Thoracic aorta (tissue), 2 donors: ENCODE results near the gene TP63. TPM values are rescaled to one million over a fixed set of nuclear protein-coding genes. Genes with fewer than 3 reads are reported as not detected.

Experiments
- ATAC-seq: fragments of 150-250 bp; one replicate; pipeline ENCODE4 v1.8.0; 2017; ENCODE audit warnings: low read depth; ENCODE audit not compliant: insufficient number of reproducible peaks, low FRiP score
- DNase-seq: peaks from one replicate; pipeline ENCODE4 v3.0.0-alpha.2; 2020; ENCODE audit warnings: low spot score
- H3K27ac ChIP-seq, 2 donors: fragments of 200-600 bp; sonication (generic); 1 replicate in 1 of 2; 2 replicates in 1 of 2; pipeline ENCODE4 v1.5.1; 2016; ENCODE audit warnings: mild to moderate bottlenecking in 2 of 2, moderate library complexity in 2 of 2
- H3K27me3 ChIP-seq: fragments of 200-600 bp; sonication (generic); replicated peaks from 2 replicates; pipeline ENCODE4 v1.6.0; 2016; ENCODE audit warnings: mild to moderate bottlenecking; ENCODE audit not compliant: insufficient read depth
- H3K36me3 ChIP-seq: fragments of 200-600 bp; sonication (generic); one replicate; pipeline ENCODE4 v1.5.1; 2016
- H3K4me1 ChIP-seq, 2 donors: fragments of 200-600 bp; sonication (generic); 1 replicate in 1 of 2; 2 replicates in 1 of 2; pipeline versions ENCODE4 v1.5.1 to v1.6.0; 2016; ENCODE audit warnings: low read depth in 2 of 2, mild to moderate bottlenecking in 1 of 2; ENCODE audit not compliant: control insufficient read depth in 1 of 2
- H3K4me3 ChIP-seq: fragments of 200-600 bp; sonication (generic); 2 replicates; pipeline ENCODE4 v1.5.1; 2016; ENCODE audit warnings: mild to moderate bottlenecking
- H3K9me3 ChIP-seq: fragments of 200-600 bp; sonication (generic); 2 replicates; pipeline ENCODE4 v1.5.1; 2016
- CTCF ChIP-seq: fragments of 200-600 bp; sonication (generic); IDR thresholded peaks from one replicate; pipeline ENCODE4 v1.5.1; 2019; ENCODE audit warnings: antibody characterized with exemption
- total RNA-seq, 2 donors: library from RNA; depleted of rRNA; stranded (reverse); fragments of >200 nt; gene quantifications; one replicate each; pipeline versions ENCODE4 v1.1.0 to v1.2.3, GENCODE V29; 2016

The TP63 gene
- total RNA-seq, 2 donors from 2014 or later: 0.14 to 0.42 TPM

GRCh38 chr3:189903562-189904250 is 272.5 kb downstream of the TP63 start:
- H3K9me3 ChIP-seq: no peaks in the 10 kb centered on the region
- DNase-seq (no peak), ATAC-seq (no peak)
- no peaks in the 10 kb centered on the region for H3K4me1 ChIP-seq
- no peak overlapping the region for H3K4me3 ChIP-seq
- no peak for TF ChIP-seq CTCF
- no peaks in the 10 kb centered on the region for H3K27me3 ChIP-seq
- no peak overlapping the region for H3K27ac ChIP-seq
- no peaks in the 10 kb centered on the region for H3K36me3 ChIP-seq

DNA sequence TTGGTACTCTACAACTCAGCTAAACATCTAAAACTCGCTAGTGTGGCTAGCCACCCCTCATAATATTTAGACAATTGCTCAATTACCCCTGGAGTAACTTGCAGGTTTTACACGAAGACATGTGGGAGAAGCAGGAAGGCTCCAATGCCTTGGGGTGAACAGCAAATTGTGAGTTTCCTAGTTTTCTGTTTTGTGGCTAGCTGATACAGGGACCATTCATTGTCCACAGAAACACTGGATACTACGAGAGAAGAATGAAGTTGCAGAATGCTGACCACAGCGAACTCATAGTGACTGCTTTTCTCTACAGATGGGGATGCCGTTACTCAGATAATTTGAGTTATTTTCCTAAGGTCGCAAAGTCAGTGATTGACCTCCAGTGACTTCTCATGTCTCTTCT is 276.6 kb downstream of the TP63 start:
- ATAC-seq: no peak
- TF ChIP-seq CTCF: no peak
- Histone ChIP-seq H3K27me3 (no peaks in the 10 kb centered on the region), H3K27ac (no peak overlapping the region), H3K9me3 (no peaks in the 10 kb centered on the region), H3K36me3 (no peaks in the 10 kb centered on the region), H3K4me3 (no peak overlapping the region), H3K4me1 (no peaks in the 10 kb centered on the region)
- no peak for DNase-seq

DNA sequence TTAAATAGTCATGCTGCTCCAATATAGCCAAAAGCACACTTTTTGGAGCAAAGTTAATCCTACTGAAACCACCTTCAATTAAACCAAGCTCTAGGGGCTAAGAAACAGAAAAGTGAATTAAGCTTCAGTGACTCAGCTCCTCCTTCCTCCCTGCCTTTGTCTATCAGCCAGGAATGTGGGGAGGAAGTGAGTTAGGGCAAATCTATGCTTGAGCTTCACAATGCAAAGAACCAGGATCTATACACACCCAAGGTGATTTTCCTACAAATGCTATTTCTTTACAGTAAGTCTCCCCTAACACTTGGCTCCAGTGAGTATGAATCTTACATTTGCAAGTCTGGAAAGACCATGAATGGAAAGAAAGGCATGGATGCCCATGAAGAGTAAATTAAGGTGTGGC is 277.5 kb downstream of the TP63 start:
- H3K27ac ChIP-seq: no peak overlapping the region
- H3K4me1 ChIP-seq: no peaks in the 10 kb centered on the region
- DNase-seq: no peak
- H3K27me3 ChIP-seq: no peaks in the 10 kb centered on the region
- no peaks in the 10 kb centered on the region for H3K9me3 ChIP-seq
- H3K4me3 ChIP-seq: no peak overlapping the region
- H3K36me3 ChIP-seq: no peaks in the 10 kb centered on the region
- no peak for TF ChIP-seq CTCF
- no peak for ATAC-seq

DNA sequence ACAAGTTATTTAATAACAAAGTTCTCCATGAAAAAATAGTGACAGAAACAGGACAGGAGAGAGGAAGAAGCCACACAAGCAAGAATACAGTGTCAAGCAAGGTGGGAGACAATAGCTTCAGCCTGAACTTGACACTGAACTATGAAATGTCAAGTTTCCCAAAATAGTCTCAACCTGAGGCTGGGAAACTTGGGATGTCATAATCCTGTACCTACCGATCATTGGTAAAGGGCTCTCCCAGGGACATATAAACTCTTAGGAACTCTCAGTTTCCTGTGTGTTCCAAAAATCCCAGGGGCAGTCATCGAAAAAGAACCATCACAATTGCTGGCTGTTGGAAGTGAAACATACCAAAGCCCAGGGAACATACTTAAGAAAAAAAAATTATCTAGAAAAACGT is 277.9 kb downstream of the TP63 start:
- TF ChIP-seq CTCF: no peak
- Histone ChIP-seq H3K9me3 (no peaks in the 10 kb centered on the region), H3K4me1 (no peaks in the 10 kb centered on the region), H3K27ac (no peak overlapping the region), H3K4me3 (no peak overlapping the region), H3K36me3 (no peaks in the 10 kb centered on the region), H3K27me3 (no peaks in the 10 kb centered on the region)
- DNase-seq: no peak
- no peak for ATAC-seq

DNA sequence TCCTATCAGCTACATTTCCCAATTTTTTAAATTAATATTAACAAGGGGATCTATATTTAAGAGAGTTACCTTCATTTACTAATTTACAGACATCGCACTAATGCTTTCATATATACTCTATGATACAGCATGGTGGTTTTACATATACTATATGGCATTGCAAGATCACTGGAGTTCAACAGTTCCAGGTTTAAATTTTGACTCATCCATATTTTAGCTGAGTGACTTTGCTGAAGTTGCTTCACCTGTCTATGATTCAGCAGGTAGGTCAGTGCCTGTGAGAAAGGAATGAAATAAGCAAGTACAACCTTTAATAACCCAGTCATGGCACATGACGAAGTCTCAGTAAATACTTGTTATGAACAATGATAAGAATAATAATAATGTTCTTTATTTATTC is 278.4 kb downstream of the TP63 start:
- no peak for DNase-seq
- H3K27me3 ChIP-seq: no peaks in the 10 kb centered on the region
- no peaks in the 10 kb centered on the region for H3K36me3 ChIP-seq
- no peak overlapping the region for H3K4me3 ChIP-seq
- no peak for ATAC-seq
- no peaks in the 10 kb centered on the region for H3K4me1 ChIP-seq
- H3K27ac ChIP-seq: no peak overlapping the region
- TF ChIP-seq CTCF: no peak
- H3K9me3 ChIP-seq: no peaks in the 10 kb centered on the region
